Endothelial cell of umbilical vein (primary cell): ENCODE measurements around the gene CNOT9. TPM values are rescaled to one million over a fixed set of nuclear protein-coding genes. Genes with fewer than 3 reads are reported as not detected.
"Not testable (repeated sequence)": the region's sequence is repeated elsewhere in the genome, so short reads cannot be mapped to it uniquely, and the experiment has no call there.

Source experiments
- BruUV-seq: library from RNA; stranded (reverse); fragments of 400-500 nt; replicated peaks from 2 replicates; lab custom pipeline; 2021; lab: Mats Ljungman, UMichigan
- CTCF ChIA-PET: fragments of 300-600, 350-600 bp; sonication (Branson Sonifier 250); formaldehyde crosslinking; loops from one replicate; lab custom pipeline; 2021; ENCODE audit warnings: antibody characterized with exemption, inconsistent platforms; lab: Charles Lee
- POLR2A ChIA-PET: fragments of 300-600, 350-600 bp; sonication (Branson Sonifier 250); formaldehyde crosslinking; loops from one replicate; lab custom pipeline; 2021; ENCODE audit warnings: antibody characterized with exemption, inconsistent platforms; lab: Charles Lee
- DNase-seq: peaks from one replicate; pipeline ENCODE4 v3.0.0-alpha.2; 2011; ENCODE audit warnings: low read depth, low spot score
- FAIRE-seq: peaks from 2 replicates; lab custom pipeline; 2011; peaks lifted over from hg19 to GRCh38; lab: Jason Lieb, UNC
- H2AFZ ChIP-seq: 2 replicates; pipeline ENCODE4 v1.6.0; 2012; ENCODE audit warnings: low read depth, low read length, control low read depth, inconsistent platforms
- H3K27ac ChIP-seq: 2 replicates; pipeline ENCODE4 v1.5.1; 2011; ENCODE audit warnings: low read depth, mild to moderate bottlenecking, control low read depth, low read length, moderate library complexity; ENCODE audit not compliant: insufficient read depth
- H3K27me3 ChIP-seq, 2 experiments: 2 replicates each; pipeline versions ENCODE4 v1.6.0 to v1.6.1; 2011; ENCODE audit warnings: low read length in 2 of 2, mixed read lengths in 1 of 2; ENCODE audit not compliant: control insufficient read depth in 2 of 2, insufficient read depth in 2 of 2
- H3K36me3 ChIP-seq, 2 experiments: 2 replicates in 1 of 2; 3 replicates in 1 of 2; pipeline ENCODE4 v1.5.1; 2011; ENCODE audit warnings: low read length in 2 of 2, mild to moderate bottlenecking in 1 of 2, moderate library complexity in 1 of 2; ENCODE audit not compliant: control insufficient read depth in 2 of 2, insufficient read depth in 2 of 2; ENCODE audit errors: extremely low read depth in 1 of 2
- H3K4me1 ChIP-seq: 3 replicates; pipeline ENCODE4 v1.5.1; 2011; ENCODE audit warnings: mild to moderate bottlenecking, low read length; ENCODE audit not compliant: control insufficient read depth, insufficient read depth; ENCODE audit errors: extremely low read depth
- H3K4me2 ChIP-seq: 2 replicates; pipeline ENCODE4 v1.6.1; 2011; ENCODE audit warnings: low read length, control low read depth, mixed read lengths; ENCODE audit not compliant: insufficient read depth
- H3K4me3 ChIP-seq, 3 experiments: fragments of 200-600 bp in 1 of 3; sonication (generic), shearing (Covaris generic) in 1 of 3; replicated peaks in 1 of 3; 2 replicates each; pipeline ENCODE4 v1.5.1; 2011 to 2016; ENCODE audit warnings: control low read depth in 3 of 3, low read length in 3 of 3, mild to moderate bottlenecking in 2 of 3, inconsistent platforms in 1 of 3, low read depth in 1 of 3, moderate library complexity in 1 of 3; ENCODE audit not compliant: insufficient read depth in 1 of 3
- H3K79me2 ChIP-seq: 2 replicates; pipeline ENCODE4 v1.6.0; 2012; ENCODE audit warnings: low read length, inconsistent platforms; ENCODE audit not compliant: control insufficient read depth, insufficient read depth
- H3K9ac ChIP-seq: replicated peaks from 2 replicates; pipeline ENCODE3; 2011; ENCODE audit warnings: low read length, control low read depth; ENCODE audit not compliant: insufficient read depth; ENCODE audit errors: extremely low read depth
- H3K9me1 ChIP-seq: replicated peaks from 3 replicates; pipeline ENCODE4 v1.6.0; 2011; ENCODE audit warnings: mild to moderate bottlenecking, low read length; ENCODE audit not compliant: control insufficient read depth, insufficient read depth; ENCODE audit errors: extremely low read depth
- H3K9me3 ChIP-seq: replicated peaks from 2 replicates; pipeline ENCODE4 v1.5.1; 2012; ENCODE audit warnings: low read length, inconsistent platforms; ENCODE audit not compliant: control insufficient read depth, insufficient read depth
- H4K20me1 ChIP-seq: replicated peaks from 2 replicates; pipeline ENCODE3; 2011; ENCODE audit warnings: mild to moderate bottlenecking, low read length; ENCODE audit not compliant: control insufficient read depth, insufficient read depth; ENCODE audit errors: extremely low read depth
- EZH2 ChIP-seq: IDR thresholded peaks from 2 replicates; pipeline ENCODE4 v1.6.1; 2012; ENCODE audit warnings: borderline replicate concordance, low read depth, mild to moderate bottlenecking, moderate library complexity, low read length, inconsistent platforms; ENCODE audit not compliant: severe bottlenecking
- FOS ChIP-seq: IDR thresholded peaks from 2 replicates; pipeline ENCODE4 v1.6.1; 2011; ENCODE audit warnings: mild to moderate bottlenecking, low read length, moderate library complexity, borderline replicate concordance; ENCODE audit not compliant: insufficient read depth
- GATA2 ChIP-seq: IDR thresholded peaks from 2 replicates; pipeline ENCODE4 v1.7.0; 2011; ENCODE audit warnings: low read depth, mild to moderate bottlenecking, moderate library complexity, mixed read lengths, low read length; ENCODE audit not compliant: insufficient read length, insufficient read depth
- JUN ChIP-seq: IDR thresholded peaks from 2 replicates; pipeline ENCODE4 v1.6.1; 2011; ENCODE audit warnings: borderline replicate concordance, low read depth; ENCODE audit not compliant: insufficient read length, insufficient read depth
- MYC ChIP-seq: IDR thresholded peaks from one replicate; pipeline ENCODE4 v1.6.1; 2011; ENCODE audit warnings: mild to moderate bottlenecking, low read depth, low read length
- POLR2A ChIP-seq: IDR thresholded peaks from 2 replicates; pipeline ENCODE4 v1.6.1; 2012; ENCODE audit warnings: low read depth, mild to moderate bottlenecking, control low read depth, low read length
- POLR2AphosphoS5 ChIP-seq: IDR thresholded peaks from 2 replicates; pipeline ENCODE4 v1.6.1; 2012; ENCODE audit warnings: low read depth, mild to moderate bottlenecking, control low read depth, low read length, moderate library complexity; ENCODE audit not compliant: insufficient read depth
- dilution Hi-C: fragments of 300-500 bp; cut with MboI; formaldehyde crosslinking; loops from one replicate; pipeline ENCODE4 v1.15.0; 2019; ENCODE audit warnings: low sequenced_read_pairs; ENCODE audit not compliant: extremely low pct_ligation_motif_present
- intact Hi-C: fragments of 100-400 bp; cut with micrococcal nuclease; formaldehyde crosslinking; loops from one replicate; pipeline ENCODE4 v1.10.0; 2022
- polyA plus RNA-seq, 4 experiments: library from polyadenylated mRNA; depleted of rRNA in 3 of 4; stranded (reverse) in 3 of 4; unstranded in 1 of 4; fragments of >200 nt; gene quantifications; 2 replicates each; pipeline versions ENCODE4 v1.2.1 to v1.2.3, GENCODE V29; 2011 to 2012; ENCODE audit warnings: missing spikeins in 1 of 4
- total RNA-seq: library from RNA; stranded (reverse); gene quantifications from 2 replicates; pipeline ENCODE4 v1.2.3, GENCODE V29; 2021
- TF ChIP-seq, protein P1 (sequence below), 2 donors: IDR thresholded peaks; 1 replicate in 1 of 2; 2 replicates in 1 of 2; pipeline ENCODE4 v1.5.1; 2011; ENCODE audit warnings: low read length in 2 of 2, mild to moderate bottlenecking in 2 of 2, moderate library complexity in 2 of 2, control low read depth in 1 of 2, inconsistent platforms in 1 of 2, low read depth in 1 of 2; ENCODE audit not compliant: insufficient read depth in 1 of 2; ENCODE audit errors: extremely low read depth in 1 of 2
- TF ChIP-seq, protein P2 (sequence below): IDR thresholded peaks from 2 replicates; pipeline ENCODE4 v1.6.1; 2011; ENCODE audit not compliant: insufficient read depth, insufficient read length

Gene CNOT9
- total and polyA plus RNA-seq, 2 donors (not counting 3 experiments of a cell fraction or from before 2014, with no cell fraction given) = 53.2 to 68.9 TPM

DNA sequence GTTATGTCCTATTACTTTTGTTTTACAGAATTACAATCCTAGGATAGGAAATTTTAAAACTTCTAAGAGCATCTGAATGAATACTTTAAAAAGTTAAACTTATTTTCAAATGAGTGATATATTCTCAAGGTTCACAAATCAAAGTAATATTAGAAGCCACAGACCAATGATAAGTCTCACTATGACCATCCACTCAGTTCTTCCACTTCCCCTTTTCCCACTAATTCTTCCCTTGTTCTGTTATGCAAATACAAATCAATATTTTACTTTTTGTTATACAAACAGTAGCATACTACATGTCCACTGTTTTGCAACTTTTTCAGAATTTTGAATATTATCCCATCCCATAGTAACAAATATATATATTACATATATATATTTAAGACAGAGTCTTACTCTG lies 20.7 kb upstream of the CNOT9 start:
- BruUV-seq = no TSS peak
- intact Hi-C loops = no loop called here
- H3K9ac ChIP-seq = no peak overlapping the region
- CTCF ChIA-PET = interaction anchor here (1.0 kb wide), 2 partner anchors 100 to 299 kb away, joined by 3 to 5 read pairs; no protein-coding TSS in a partner anchor
- H3K27me3 ChIP-seq = no peaks in the 10 kb centered on the region
- H3K36me3 ChIP-seq = peaks cover 5 to 15% of the 10 kb centered on the region in 2 experiments
- dilution Hi-C loops = no loop called here
- no peak overlapping the region for H3K4me3 ChIP-seq
- H3K9me3 ChIP-seq = no peaks in the 10 kb centered on the region
- DNase-seq (no peak), FAIRE-seq (no peak)
- H3K4me2 ChIP-seq = no peak overlapping the region
- H3K9me1 ChIP-seq = no peaks in the 10 kb centered on the region
- no peaks in the 10 kb centered on the region for H3K4me1 ChIP-seq
- H2AFZ ChIP-seq = no peak overlapping the region
- TF ChIP-seq, protein P1, sequence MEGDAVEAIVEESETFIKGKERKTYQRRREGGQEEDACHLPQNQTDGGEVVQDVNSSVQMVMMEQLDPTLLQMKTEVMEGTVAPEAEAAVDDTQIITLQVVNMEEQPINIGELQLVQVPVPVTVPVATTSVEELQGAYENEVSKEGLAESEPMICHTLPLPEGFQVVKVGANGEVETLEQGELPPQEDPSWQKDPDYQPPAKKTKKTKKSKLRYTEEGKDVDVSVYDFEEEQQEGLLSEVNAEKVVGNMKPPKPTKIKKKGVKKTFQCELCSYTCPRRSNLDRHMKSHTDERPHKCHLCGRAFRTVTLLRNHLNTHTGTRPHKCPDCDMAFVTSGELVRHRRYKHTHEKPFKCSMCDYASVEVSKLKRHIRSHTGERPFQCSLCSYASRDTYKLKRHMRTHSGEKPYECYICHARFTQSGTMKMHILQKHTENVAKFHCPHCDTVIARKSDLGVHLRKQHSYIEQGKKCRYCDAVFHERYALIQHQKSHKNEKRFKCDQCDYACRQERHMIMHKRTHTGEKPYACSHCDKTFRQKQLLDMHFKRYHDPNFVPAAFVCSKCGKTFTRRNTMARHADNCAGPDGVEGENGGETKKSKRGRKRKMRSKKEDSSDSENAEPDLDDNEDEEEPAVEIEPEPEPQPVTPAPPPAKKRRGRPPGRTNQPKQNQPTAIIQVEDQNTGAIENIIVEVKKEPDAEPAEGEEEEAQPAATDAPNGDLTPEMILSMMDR (IDR thresholded peaks at IDR 0.05; ENCODE audit: extremely low read depth in 1 of 2, insufficient read depth in 1 of 2, low read depth in 1 of 2, low read length in 2 of 2) = no peak
- TF ChIP-seq, protein P2, sequence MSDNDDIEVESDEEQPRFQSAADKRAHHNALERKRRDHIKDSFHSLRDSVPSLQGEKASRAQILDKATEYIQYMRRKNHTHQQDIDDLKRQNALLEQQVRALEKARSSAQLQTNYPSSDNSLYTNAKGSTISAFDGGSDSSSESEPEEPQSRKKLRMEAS = no peak
- TF ChIP-seq FOS (no peak), POLR2AphosphoS5 (no peak), JUN (no peak), EZH2 (no peak), POLR2A (no peak), MYC (no peak), GATA2 (no peak)
- H3K27ac ChIP-seq = no peak overlapping the region
- H3K79me2 ChIP-seq = no peaks in the 10 kb centered on the region
- no peaks in the 10 kb centered on the region for H4K20me1 ChIP-seq
- POLR2A ChIA-PET = no interaction called here

DNA sequence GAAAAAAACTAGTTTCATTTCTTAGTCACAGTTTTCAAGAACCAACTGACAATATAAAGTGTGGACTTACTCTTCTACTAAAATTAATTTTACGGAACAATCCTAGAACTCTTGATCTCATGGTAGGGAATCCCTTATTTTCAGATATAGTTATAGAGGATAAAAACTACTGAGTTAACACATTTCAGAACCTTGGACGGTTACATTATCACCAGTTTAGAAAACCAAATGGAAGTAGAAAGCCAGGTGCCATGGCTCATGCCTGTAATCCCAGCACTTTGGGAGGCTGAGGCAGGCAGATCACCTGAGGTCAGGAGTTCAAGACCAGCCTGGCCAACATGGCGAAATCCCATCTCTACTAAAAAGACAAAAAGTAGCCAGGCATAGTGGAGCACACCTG lies 14.4 kb upstream of the CNOT9 start:
- H3K9me3 ChIP-seq, CTCF ChIA-PET, POLR2A ChIA-PET, dilution Hi-C loops, FAIRE-seq, H3K27me3 ChIP-seq, BruUV-seq, H3K79me2 ChIP-seq, DNase-seq, H2AFZ ChIP-seq, H3K27ac ChIP-seq, H3K9ac ChIP-seq, H3K4me2 ChIP-seq, H3K9me1 ChIP-seq, H3K4me3 ChIP-seq, intact Hi-C loops, H4K20me1 ChIP-seq: not testable (repeated sequence)
- Histone ChIP-seq H3K4me1 (peaks cover 11% of the 10 kb centered on the region), H3K36me3 (peaks cover 0 to 12% of the 10 kb centered on the region in 2 experiments)
